Hematopoietic multipotent progenitor cell treated with erythropoietin and hydrocortisone succinate and interleukin-3 and kit ligand, for 17 days (in vitro differentiated cells): ENCODE measurements around the gene CDC42EP5.
"Not testable (repeated sequence)": the region's sequence is repeated elsewhere in the genome, so short reads cannot be mapped to it uniquely, and the experiment has no call there.

Experiments
- DNase-seq: peaks from one replicate; pipeline ENCODE4 v3.0.0-alpha.2; 2015; ENCODE audit warnings: low spot score

CDC42EP5 gene

GRCh38 chr19:54473071-54473891, at the start of gene CDC42EP5:
CDC42EP5 (minus strand) TSS chr19:54473296; CDS start chr19:54465547, 7,749 bp downstream.
- no peak for DNase-seq

- DNase-seq = no peak
Observed at GRCh38 chr19:54521860-54522513, 48.9 kb upstream of the CDC42EP5 start.

GRCh38 chr19:54521022-54521859, 48.1 kb upstream of the CDC42EP5 start:
- no peak for DNase-seq

GRCh38 chr19:54518844-54519243, 45.7 kb upstream of the CDC42EP5 start:
- no peak for DNase-seq

- no peak for DNase-seq
Observed at GRCh38 chr19:54517483-54517882, 44.4 kb upstream of the CDC42EP5 start.

GRCh38 chr19:54515156-54515555, 42.1 kb upstream of the CDC42EP5 start:
- no peak for DNase-seq

- not testable (repeated sequence) for DNase-seq
Observed at GRCh38 chr19:54509200-54509940, 36.3 kb upstream of the CDC42EP5 start.

- DNase-seq = not testable (repeated sequence)
Observed at GRCh38 chr19:54508487-54508886, 35.4 kb upstream of the CDC42EP5 start.

GRCh38 chr19:54507824-54508223, 34.7 kb upstream of the CDC42EP5 start:
- DNase-seq = no peak

GRCh38 chr19:54507038-54507717, 34.1 kb upstream of the CDC42EP5 start:
- not testable (repeated sequence) for DNase-seq

GRCh38 chr19:54506079-54506478, 33.0 kb upstream of the CDC42EP5 start:
- no peak for DNase-seq

GRCh38 chr19:54505542-54505941, 32.4 kb upstream of the CDC42EP5 start:
- DNase-seq = not testable (repeated sequence)

- DNase-seq = no peak
Observed at GRCh38 chr19:54502518-54503048, 29.5 kb upstream of the CDC42EP5 start, which contains the start of gene LAIR2. LAIR2 (plus strand) TSS chr19:54502831; CDS start chr19:54502919, 88 bp downstream.

GRCh38 chr19:54498451-54498772, 25.3 kb upstream of the CDC42EP5 start:
- not testable (repeated sequence) for DNase-seq

GRCh38 chr19:54497747-54498450, 24.8 kb upstream of the CDC42EP5 start:
- DNase-seq = not testable (repeated sequence)

- not testable (repeated sequence) for DNase-seq
Observed at GRCh38 chr19:54495284-54495683, 22.2 kb upstream of the CDC42EP5 start.

- no peak for DNase-seq
Observed at GRCh38 chr19:54493967-54494585, 21.0 kb upstream of the CDC42EP5 start.

GRCh38 chr19:54493056-54493455, 20.0 kb upstream of the CDC42EP5 start:
- DNase-seq = not testable (repeated sequence)

GRCh38 chr19:54492568-54492967, 19.5 kb upstream of the CDC42EP5 start:
- no peak for DNase-seq

GRCh38 chr19:54489766-54490165, 16.7 kb upstream of the CDC42EP5 start:
- DNase-seq = no peak
